ENCODE data around the gene IKZF2. TPM values are rescaled to one million over a fixed set of nuclear protein-coding genes. Genes with fewer than 3 reads are reported as not detected.

The IKZF2 gene
- total and polyA plus RNA-seq, 2 of the 4 experiments (the other 2 are of a cell fraction) = 2.1 to 25.5 TPM

DNA sequence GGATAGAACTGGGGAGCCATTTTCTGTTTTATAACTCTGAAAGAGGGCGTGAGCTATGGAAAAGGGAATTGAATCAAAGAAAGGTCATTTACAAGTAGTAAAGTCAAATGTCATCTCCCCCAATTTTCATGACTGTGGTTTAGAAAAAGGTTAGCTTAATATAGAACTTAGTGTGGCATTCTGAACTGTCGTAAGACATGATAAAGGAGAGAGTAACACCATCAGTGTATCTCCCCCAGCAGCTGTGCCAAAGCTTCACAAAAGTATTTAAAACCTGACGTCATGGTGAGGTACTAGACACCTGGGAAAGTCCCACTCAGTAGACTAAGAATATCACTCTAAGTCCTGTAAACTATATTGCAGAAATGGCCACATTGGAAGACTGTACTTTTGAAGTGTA is 5.8 kb upstream of the IKZF2 start:
- H3K36me3 ChIP-seq (ENCODE audit: control insufficient read depth, insufficient read depth, low read length) = no peaks in the 10 kb centered on the region
- H3K14ac ChIP-seq (replicated peaks; ENCODE audit: low read depth, low read length) = no peak overlapping the region
- BruUV-seq (replicated peaks) = no TSS peak
- no peak for TF ChIP-seq MXI1 (IDR thresholded peaks at IDR 0.05; ENCODE audit: borderline replicate concordance, low read depth, low read length)
- no peak for TF ChIP-seq RAD21 (IDR thresholded peaks at IDR 0.05; ENCODE audit: low read length)
- no peak for TF ChIP-seq SMC3 (IDR thresholded peaks at IDR 0.05; ENCODE audit: low read depth, low read length)
- no peak for TF ChIP-seq CEBPB (IDR thresholded peaks at IDR 0.05; ENCODE audit: low read depth, low read length)
- TF ChIP-seq, protein P1, sequence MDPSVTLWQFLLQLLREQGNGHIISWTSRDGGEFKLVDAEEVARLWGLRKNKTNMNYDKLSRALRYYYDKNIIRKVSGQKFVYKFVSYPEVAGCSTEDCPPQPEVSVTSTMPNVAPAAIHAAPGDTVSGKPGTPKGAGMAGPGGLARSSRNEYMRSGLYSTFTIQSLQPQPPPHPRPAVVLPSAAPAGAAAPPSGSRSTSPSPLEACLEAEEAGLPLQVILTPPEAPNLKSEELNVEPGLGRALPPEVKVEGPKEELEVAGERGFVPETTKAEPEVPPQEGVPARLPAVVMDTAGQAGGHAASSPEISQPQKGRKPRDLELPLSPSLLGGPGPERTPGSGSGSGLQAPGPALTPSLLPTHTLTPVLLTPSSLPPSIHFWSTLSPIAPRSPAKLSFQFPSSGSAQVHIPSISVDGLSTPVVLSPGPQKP (IDR thresholded peaks at IDR 0.05; ENCODE audit: borderline replicate concordance, low read depth, low read length) = no peak
- TF ChIP-seq POLR2A (IDR thresholded peaks at IDR 0.05; ENCODE audit: low read depth, low read length) = no peak
- TF ChIP-seq, protein P2, sequence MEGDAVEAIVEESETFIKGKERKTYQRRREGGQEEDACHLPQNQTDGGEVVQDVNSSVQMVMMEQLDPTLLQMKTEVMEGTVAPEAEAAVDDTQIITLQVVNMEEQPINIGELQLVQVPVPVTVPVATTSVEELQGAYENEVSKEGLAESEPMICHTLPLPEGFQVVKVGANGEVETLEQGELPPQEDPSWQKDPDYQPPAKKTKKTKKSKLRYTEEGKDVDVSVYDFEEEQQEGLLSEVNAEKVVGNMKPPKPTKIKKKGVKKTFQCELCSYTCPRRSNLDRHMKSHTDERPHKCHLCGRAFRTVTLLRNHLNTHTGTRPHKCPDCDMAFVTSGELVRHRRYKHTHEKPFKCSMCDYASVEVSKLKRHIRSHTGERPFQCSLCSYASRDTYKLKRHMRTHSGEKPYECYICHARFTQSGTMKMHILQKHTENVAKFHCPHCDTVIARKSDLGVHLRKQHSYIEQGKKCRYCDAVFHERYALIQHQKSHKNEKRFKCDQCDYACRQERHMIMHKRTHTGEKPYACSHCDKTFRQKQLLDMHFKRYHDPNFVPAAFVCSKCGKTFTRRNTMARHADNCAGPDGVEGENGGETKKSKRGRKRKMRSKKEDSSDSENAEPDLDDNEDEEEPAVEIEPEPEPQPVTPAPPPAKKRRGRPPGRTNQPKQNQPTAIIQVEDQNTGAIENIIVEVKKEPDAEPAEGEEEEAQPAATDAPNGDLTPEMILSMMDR (conservative IDR thresholded peaks at IDR 0.05; ENCODE audit: low read depth, low read length) = no peak
- TF ChIP-seq CHD1 (IDR thresholded peaks at IDR 0.05; ENCODE audit: low read depth, low read length) = no peak
- TF ChIP-seq FOS (IDR thresholded peaks at IDR 0.05; ENCODE audit: low read depth, low read length) = no peak
- no peak for TF ChIP-seq RFX5 (IDR thresholded peaks at IDR 0.05; ENCODE audit: low read depth, low read length)
- no peaks in the 10 kb centered on the region for H4K20me1 ChIP-seq (ENCODE audit: insufficient read depth, low read length)
- H2BK120ac ChIP-seq (ENCODE audit: low read depth, low read length) = no peak overlapping the region
- H2AK5ac ChIP-seq (ENCODE audit: low read depth, low read length) = no peak overlapping the region
- 0 out of 2 replicates have a peak, but pooled peaks cover 2% of the 10 kb centered on the region for H3K4me1 ChIP-seq (ENCODE audit: control insufficient read depth, insufficient read depth, low read length)
- H3K23ac ChIP-seq (ENCODE audit: low read depth, low read length) = no peak overlapping the region
- H2AK9ac ChIP-seq (replicated peaks; ENCODE audit: low read depth, low read length, poor library complexity) = no peak overlapping the region
- POLR2A ChIA-PET (ENCODE audit: unreplicated experiment) = no interaction called here
- no peaks in the 10 kb centered on the region for H3K9me3 ChIP-seq (ENCODE audit: control insufficient read depth, insufficient read depth, low read length)
- no peak overlapping the region for H4K5ac ChIP-seq (ENCODE audit: low read depth, low read length)
- no peak overlapping the region for H3K4me2 ChIP-seq (ENCODE audit: low read depth, low read length)
- in situ Hi-C loops (cut with MboI; ENCODE audit: low sequenced_read_pairs) = loop anchor here (10.0 kb wide), 2 partner anchors 382 to 472 kb away; no protein-coding TSS in a partner anchor
- no peaks in the 10 kb centered on the region for H3K9me1 ChIP-seq (ENCODE audit: insufficient read depth, low read length)
- no peak overlapping the region for H4K91ac ChIP-seq (ENCODE audit: insufficient read depth, low read depth, low read length)
- DNase-seq (peak; percentile 23), ATAC-seq (ENCODE audit: low read depth) (no peak)
- no CpG with 5 or more reads among the region's 3 CpGs for WGBS, 2 experiments (ENCODE audit: extremely low coverage in 2 of 2, insufficient read length in 1 of 2)
- no peak overlapping the region for H3K4ac ChIP-seq (ENCODE audit: low read depth, low read length)
- no peak overlapping the region for H2BK15ac ChIP-seq (ENCODE audit: low read depth, low read length)
- H3K79me1 ChIP-seq (ENCODE audit: low read depth in 1 of 2, low read length in 2 of 2) = no peaks in the 10 kb centered on the region
- H3K27ac ChIP-seq (ENCODE audit: insufficient read depth, low read length) = no peak overlapping the region
- intact Hi-C loops (cut with micrococcal nuclease) = no loop called here
- no peak overlapping the region for H3K18ac ChIP-seq (ENCODE audit: low read depth, low read length)
- H3K9ac ChIP-seq (ENCODE audit: low read depth, low read length) = no peak overlapping the region
- H2BK20ac ChIP-seq (ENCODE audit: low read depth, low read length) = 0 out of 2 replicates have a peak overlapping the region, but pooled peaks have one; percentile 1
- dilution Hi-C loops (cut with HindIII; ENCODE audit: low sequenced_read_pairs, unreplicated experiment) = no loop called here
- H3K27me3 ChIP-seq (ENCODE audit: control insufficient read depth, insufficient read depth, low read length) = no peaks in the 10 kb centered on the region
- no peak overlapping the region for H2AFZ ChIP-seq (replicated peaks; ENCODE audit: low read length, poor library complexity)
- H3K56ac ChIP-seq (ENCODE audit: extremely low read depth, insufficient read depth, low read length) = no peak overlapping the region
- CTCF ChIA-PET = interaction anchor here (0.6 kb wide), 1 partner anchor 119 kb away, joined by 3 read pairs; no protein-coding TSS in a partner anchor
- H4K8ac ChIP-seq (ENCODE audit: low read depth in 2 of 2, low read length in 2 of 2) = no peak overlapping the region
- no peak overlapping the region for H2BK5ac ChIP-seq (ENCODE audit: low read depth, low read length, poor library complexity, severe bottlenecking)
- H3K4me3 ChIP-seq (ENCODE audit: insufficient read depth, low read depth, low read length) = no peak overlapping the region

Data from IMR-90 (cell line).